GM12872 (cell line): ENCODE data around the gene DENND4C.

Experiments used
- TF ChIP-seq, protein P1 (sequence below): IDR thresholded peaks from 3 replicates; pipeline ENCODE4 v1.5.1; 2011; ENCODE audit warnings: low read depth, mild to moderate bottlenecking, low read length, moderate library complexity; ENCODE audit not compliant: insufficient read depth

The DENND4C gene

DNA sequence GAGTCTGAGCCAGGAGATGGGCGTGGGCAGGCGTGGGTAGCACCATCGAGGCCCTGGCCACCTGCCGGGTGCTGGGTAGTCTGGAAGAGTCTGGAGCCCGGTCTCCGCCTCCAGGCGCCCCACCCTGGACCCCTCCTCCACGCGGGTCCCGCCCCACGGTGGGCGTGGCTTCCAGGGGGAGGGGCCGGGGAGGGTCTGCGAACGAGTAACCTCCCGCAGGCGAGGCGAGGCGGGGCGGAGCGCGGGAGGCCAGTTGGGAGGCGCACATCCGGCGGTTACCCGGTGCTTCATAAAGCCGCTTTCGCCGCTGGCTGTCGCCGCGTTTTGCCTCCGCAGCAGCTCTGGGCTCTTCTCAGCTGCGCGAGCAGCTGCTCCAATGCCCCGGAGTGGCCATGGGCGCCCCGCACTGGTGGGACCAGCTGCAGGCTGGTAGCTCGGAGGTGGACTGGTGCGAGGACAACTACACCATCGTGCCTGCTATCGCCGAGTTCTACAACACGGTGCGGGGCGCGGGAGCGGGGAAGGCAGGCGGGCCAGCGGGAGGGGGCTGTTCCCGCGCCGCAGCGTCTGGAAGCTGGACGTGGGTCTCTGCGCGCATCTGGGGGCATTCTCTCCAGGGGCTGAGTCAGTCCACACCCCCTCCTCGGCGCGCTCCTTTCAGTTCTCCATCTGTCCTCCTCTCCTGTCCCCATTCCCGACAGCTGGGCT, 178.4 kb downstream of the DENND4C start, which contains the start of gene ACER2:
TSS of gene ACER2 (plus strand) at position 317 of the 708 bp plus-strand sequence. CDS start at position 393, 76 bp downstream.
- TF ChIP-seq, protein P1, sequence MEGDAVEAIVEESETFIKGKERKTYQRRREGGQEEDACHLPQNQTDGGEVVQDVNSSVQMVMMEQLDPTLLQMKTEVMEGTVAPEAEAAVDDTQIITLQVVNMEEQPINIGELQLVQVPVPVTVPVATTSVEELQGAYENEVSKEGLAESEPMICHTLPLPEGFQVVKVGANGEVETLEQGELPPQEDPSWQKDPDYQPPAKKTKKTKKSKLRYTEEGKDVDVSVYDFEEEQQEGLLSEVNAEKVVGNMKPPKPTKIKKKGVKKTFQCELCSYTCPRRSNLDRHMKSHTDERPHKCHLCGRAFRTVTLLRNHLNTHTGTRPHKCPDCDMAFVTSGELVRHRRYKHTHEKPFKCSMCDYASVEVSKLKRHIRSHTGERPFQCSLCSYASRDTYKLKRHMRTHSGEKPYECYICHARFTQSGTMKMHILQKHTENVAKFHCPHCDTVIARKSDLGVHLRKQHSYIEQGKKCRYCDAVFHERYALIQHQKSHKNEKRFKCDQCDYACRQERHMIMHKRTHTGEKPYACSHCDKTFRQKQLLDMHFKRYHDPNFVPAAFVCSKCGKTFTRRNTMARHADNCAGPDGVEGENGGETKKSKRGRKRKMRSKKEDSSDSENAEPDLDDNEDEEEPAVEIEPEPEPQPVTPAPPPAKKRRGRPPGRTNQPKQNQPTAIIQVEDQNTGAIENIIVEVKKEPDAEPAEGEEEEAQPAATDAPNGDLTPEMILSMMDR, result 0 out of 3 replicates have a peak, but pooled peaks have one; percentile 14

DNA sequence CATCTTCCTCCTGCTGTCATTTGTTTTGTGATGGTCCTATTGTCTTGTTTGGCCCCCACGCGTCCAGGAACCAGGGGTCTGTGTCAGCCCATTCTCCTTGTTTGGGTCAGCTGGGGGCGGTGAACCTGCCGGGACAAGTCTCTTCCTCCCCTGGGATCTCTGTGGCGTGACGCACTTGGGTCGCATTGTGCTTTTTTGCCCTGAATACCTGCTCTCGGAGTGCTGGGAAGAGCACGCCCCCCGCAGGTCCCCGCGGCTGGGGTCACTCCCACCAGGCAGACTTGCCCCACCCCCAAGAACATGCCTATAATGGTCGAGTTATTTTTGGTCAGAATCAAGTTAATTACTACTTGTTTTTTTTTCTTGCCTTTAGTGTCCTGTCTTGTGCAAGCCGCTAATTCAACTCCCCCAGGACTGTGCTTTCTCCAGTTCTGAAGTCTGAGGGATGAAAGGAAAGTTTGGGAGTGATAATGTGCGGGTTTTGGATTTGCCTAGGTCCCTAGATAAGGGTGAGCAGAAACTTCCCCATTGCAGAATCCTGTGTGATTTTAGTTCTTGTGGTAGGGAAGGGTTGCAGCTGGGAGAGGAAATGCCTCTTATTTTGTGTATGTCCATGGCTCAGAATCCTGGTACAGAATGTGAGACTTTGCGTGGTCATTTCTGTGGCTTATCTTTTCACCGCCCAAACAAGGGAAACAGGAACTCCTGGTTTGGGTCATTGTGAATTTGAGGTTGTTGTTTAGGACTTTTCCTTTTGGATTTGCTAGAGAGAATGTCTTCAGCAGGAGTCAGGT, 179.1 kb downstream of the DENND4C start:
- TF ChIP-seq, protein P1, result no peak

DNA sequence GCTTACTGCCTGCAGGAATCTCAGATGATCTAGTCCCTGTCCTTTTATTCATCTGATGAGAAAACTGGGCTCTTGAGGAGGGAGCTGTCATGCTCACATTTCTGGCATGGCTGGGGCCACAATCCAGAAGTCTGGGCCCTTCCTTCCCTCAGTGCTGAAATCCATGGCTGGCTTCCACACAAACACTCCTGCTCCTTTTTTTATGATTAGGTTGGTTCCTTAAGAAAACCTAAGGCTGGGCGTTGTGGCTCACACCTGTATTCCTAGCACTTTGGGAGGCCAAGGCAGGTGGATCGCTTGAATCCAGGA, 179.7 kb downstream of the DENND4C start:
- TF ChIP-seq, protein P1, result no peak

DNA sequence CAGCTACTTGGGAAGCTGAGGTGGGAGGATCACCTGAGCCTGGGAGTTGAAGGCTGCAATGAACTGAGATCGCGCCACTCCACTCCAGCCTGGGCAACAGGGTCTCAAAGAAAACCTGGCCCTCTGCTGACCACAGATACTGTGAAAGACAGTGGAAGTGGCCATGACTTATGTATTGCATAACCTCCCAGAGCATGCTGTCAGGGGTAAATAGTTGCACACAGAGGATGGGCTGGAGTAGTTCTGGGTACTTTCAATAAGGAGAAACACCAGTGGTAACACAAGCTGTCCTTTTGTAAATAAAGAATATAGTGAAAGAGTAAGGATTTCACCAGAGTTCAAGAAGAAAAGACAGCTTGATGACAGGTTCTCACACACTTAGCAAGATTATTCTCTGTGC, 180.1 kb downstream of the DENND4C start:
- TF ChIP-seq, protein P1, result no peak

DNA sequence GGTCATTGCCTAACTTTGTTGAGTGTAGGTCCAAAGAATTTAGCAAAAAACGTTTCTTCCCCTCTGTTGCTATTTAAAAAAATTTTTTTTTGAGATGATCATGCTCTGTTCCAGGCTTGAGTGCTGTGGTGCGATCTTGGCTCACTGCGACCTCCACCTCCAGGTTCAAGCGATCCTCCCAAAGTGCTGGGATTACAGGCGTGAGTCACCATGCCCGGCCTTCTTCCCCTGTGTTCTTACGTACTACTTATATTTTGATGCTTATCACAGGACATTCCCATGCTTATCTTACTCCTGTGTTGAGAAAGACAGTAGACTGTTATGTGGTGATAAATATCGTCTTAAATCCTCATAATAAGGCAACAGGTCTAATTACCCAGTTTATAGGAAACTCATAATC, 180.8 kb downstream of the DENND4C start:
- TF ChIP-seq, protein P1, result no peak

DNA sequence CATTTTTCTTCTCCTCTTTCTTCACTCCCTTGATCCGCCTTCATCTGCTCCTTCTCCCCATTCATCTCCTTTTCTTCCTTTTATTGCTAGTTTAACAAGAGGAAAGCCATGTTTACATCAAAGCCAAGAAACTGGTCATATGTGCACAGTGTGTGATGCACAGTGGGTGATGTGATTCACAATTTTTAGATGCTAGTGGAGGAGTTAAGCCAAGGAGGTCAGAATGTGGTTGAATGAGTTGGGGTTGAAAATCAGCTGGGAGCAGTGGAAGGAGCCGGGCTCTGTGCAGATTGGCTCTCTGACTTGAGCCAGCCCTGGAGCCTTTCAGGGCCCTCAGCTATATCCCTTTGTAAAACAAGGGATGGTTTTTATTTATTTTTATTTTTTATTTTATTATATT, 185.7 kb downstream of the DENND4C start:
- TF ChIP-seq, protein P1, result no peak

DNA sequence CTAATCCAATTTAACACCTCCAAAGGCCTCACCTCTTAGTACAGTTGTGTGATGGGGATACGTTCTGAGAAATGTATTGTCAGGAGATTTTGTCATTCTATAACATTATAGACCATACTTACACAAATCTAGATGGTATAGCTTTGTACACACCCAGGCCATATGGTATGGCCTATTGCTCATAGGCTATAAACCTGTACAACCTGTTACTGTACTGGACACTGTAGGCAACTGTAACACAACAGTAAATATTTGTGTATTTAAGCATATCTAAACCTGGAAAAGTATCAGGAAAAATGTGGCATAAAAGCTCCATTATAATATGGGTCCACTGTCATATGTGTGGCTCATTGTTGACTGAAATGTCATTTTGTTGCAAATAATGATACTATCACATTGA, 190.4 kb downstream of the DENND4C start:
- TF ChIP-seq, protein P1, result no peak
